NCI-H187 treated with DMSO at 0.1 percent for 48 hours (cell line): Measurements from ENCODE around the gene PDCL2.
A peak's percentile ranks its signal among the peaks of the same experiment; 100 is the strongest.
"Not testable (repeated sequence)": the region's sequence is repeated elsewhere in the genome, so short reads cannot be mapped to it uniquely, and the experiment has no call there.

Experiments
- DNase-seq: peaks from one replicate; lab custom pipeline; 2025; lab: John Stamatoyannopoulos, UW

Gene PDCL2

GRCh38 chr4:55588160-55588559 lies 3.9 kb downstream of the PDCL2 start:
- no peak for DNase-seq

GRCh38 chr4:55582773-55583172 lies 9.3 kb downstream of the PDCL2 start:
- not testable (repeated sequence) for DNase-seq

- DNase-seq = no peak
Observed at GRCh38 chr4:55578341-55579010, 13.6 kb downstream of the PDCL2 start.

- DNase-seq = no peak
Observed at GRCh38 chr4:55575513-55575912, 16.5 kb downstream of the PDCL2 start.

GRCh38 chr4:55574252-55574651 lies 17.8 kb downstream of the PDCL2 start:
- no peak for DNase-seq

GRCh38 chr4:55571806-55572205 lies 20.2 kb downstream of the PDCL2 start:
- DNase-seq = no peak

GRCh38 chr4:55568905-55569504 lies 23.0 kb downstream of the PDCL2 start:
- no peak for DNase-seq

GRCh38 chr4:55561889-55562288 lies 30.2 kb downstream of the PDCL2 start:
- no peak for DNase-seq

GRCh38 chr4:55560096-55560495 lies 31.9 kb downstream of the PDCL2 start:
- DNase-seq = no peak

GRCh38 chr4:55554453-55555030 lies 37.5 kb downstream of the PDCL2 start:
- DNase-seq = no peak

GRCh38 chr4:55553441-55554201 lies 38.4 kb downstream of the PDCL2 start:
- DNase-seq = no peak

- DNase-seq = not testable (repeated sequence)
Observed at GRCh38 chr4:55551964-55552363, 40.1 kb downstream of the PDCL2 start.

- no peak for DNase-seq
Observed at GRCh38 chr4:55549888-55550287, 42.2 kb downstream of the PDCL2 start.

GRCh38 chr4:55547918-55548317 lies 44.1 kb downstream of the PDCL2 start:
- no peak for DNase-seq

- no peak for DNase-seq
Observed at GRCh38 chr4:55547466-55547770, 44.6 kb downstream of the PDCL2 start.

GRCh38 chr4:55546756-55547465 lies 45.1 kb downstream of the PDCL2 start, which contains the start of gene CLOCK:
TSS of gene CLOCK (minus strand) at chr4:55546909. CDS start at chr4:55482785, 64,124 bp downstream.
- DNase-seq = peak; percentile 67

- DNase-seq = no peak
Observed at GRCh38 chr4:55546506-55546755, 45.6 kb downstream of the PDCL2 start.

- peak; percentile 15 for DNase-seq
Observed at GRCh38 chr4:55545641-55546505, 46.2 kb downstream of the PDCL2 start.

GRCh38 chr4:55545151-55545550 lies 46.9 kb downstream of the PDCL2 start:
- no peak for DNase-seq

- DNase-seq = no peak
Observed at GRCh38 chr4:55543858-55544257, 48.2 kb downstream of the PDCL2 start.

- no peak for DNase-seq
Observed at GRCh38 chr4:55540271-55540670, 51.8 kb downstream of the PDCL2 start.

- no peak for DNase-seq
Observed at GRCh38 chr4:55539658-55540057, 52.4 kb downstream of the PDCL2 start.
